Mammary epithelial cell (primary cell): ENCODE results near the gene DAP.

ENCODE experiments used
- CTCF ChIP-seq, 2 donors: IDR thresholded peaks in 1 of 2; conservative IDR thresholded peaks in 1 of 2; 2 replicates each; pipeline ENCODE4 v1.5.1; 2011 to 2012; ENCODE audit warnings: inconsistent platforms in 2 of 2, low read length in 2 of 2, mild to moderate bottlenecking in 2 of 2, control low read depth in 1 of 2, low read depth in 1 of 2; ENCODE audit not compliant: insufficient read depth in 1 of 2; ENCODE audit errors: extremely low read depth in 1 of 2
- EZH2 ChIP-seq: IDR thresholded peaks from 2 replicates; pipeline ENCODE4 v1.6.1; 2012; ENCODE audit warnings: low read length, inconsistent platforms, borderline replicate concordance

GRCh38 chr5:10707198-10708142, 53.6 kb downstream of the DAP start:
- no peak for TF ChIP-seq CTCF (conservative IDR thresholded peaks at IDR 0.05 in 1 of 2, IDR thresholded peaks at IDR 0.05 in 1 of 2; ENCODE audit: extremely low read depth in 1 of 2, insufficient read depth in 1 of 2, low read depth in 1 of 2, low read length in 2 of 2)
- TF ChIP-seq EZH2: no peak
